ENCODE data around the gene LCN6.
"Not testable (repeated sequence)": the region's sequence is repeated elsewhere in the genome, so short reads cannot be mapped to it uniquely, and the experiment has no call there.

The LCN6 gene

DNA sequence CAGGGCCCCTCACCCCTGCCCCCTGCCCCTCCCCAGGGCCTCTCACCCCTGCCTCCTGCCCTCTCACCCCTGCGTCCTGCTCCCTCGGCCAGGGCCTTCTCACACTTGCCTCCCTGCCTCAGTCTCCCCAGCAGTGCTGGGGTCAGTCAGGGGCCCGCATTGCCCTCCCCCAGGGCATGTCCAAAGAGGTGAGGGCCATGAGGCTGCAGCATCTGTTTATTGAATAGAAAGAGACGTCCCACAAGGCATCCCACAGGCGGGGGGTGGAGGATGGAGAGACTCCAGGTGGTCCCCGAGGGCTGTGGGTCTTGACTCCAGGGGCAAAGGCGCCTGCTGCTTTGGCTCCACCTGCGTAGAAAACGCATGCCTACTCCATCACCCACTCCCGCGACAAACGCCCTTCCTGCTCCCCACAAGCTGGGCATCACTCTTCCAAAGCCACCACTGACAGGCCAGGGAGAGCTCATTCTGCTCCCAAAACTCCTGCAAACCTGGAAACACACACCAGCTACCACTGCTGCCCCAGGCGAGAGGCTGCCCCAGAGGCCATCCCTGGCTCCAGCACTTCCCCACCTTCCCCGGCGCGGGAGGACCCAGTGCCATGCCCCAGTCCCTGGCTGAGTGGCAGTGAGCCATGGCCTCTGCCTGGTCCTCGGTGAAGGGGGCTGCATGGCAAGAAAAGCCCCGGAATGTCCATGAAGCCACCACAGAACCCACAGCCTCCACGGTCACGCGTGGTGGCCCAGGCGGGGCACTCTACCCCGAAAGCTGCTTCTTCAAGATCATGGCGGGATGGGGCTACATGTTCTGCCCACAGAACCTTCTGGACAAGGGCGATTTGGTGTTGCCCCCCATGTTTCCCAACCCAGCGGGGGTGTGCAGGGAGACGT lies 11.4 kb upstream of the LCN6 start:
- no peak for DNase-seq (ENCODE audit: low spot score)

DNA sequence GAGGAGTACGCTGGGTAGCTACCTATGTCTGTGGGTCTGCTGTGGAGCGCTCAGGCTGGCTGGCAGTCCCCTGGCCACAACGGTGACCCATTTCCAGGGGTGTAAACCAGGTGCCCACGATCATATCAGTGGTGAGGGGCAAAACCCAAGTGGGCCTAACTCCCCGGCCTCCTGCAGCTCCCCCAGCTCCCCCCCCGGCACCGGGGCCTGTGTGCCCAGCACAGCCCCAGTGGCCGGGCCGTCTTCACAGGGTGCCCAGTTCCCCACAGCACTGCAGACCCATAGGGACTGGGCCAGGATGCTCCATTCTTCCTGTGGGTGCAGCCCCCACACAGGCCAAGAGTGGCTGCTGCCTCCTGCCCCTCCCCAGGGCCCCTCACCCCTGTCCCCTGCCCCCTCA lies 10.7 kb upstream of the LCN6 start:
- no peak for DNase-seq (ENCODE audit: low spot score)

DNA sequence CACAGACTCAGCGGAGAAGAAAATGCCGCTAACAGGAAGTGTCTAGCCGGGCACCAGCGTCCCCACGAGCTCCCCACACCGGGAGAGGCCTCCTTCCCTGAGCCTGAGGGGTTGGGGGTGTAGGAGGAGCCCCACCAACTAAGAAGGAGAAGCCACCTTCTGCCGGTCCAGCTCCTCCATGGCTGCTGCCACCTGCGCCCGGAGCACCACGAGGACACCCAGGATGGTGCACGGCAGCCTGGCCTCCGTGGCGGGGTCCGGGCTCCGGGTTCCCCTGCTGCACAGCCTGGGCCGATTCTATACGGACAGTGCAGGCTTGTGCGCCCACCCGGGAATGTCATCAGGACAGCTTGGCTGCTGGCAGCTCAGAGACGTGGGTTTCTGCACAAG lies 9.4 kb upstream of the LCN6 start:
- DNase-seq (ENCODE audit: low spot score) = no peak

DNA sequence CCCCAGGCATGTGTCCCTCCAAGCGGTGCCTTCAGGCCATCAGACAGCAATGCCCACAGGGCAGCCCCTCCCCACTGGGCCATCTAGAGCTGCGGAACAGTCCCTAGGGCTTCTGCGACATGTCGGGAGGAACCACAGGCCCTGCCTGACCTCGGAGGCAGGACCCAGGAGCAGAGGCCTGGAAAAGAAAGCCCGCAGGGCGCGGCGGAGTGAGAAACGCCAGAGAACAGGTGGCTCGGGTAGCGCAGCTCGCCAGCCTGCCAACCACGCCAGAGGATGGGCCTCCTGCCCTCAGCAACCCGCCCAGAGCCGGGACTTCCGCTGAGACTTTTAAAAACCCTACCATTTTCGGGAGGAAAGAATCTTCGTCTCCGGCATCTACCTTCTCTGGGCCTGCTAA lies 9.0 kb upstream of the LCN6 start:
- no peak for DNase-seq (ENCODE audit: low spot score)

DNA sequence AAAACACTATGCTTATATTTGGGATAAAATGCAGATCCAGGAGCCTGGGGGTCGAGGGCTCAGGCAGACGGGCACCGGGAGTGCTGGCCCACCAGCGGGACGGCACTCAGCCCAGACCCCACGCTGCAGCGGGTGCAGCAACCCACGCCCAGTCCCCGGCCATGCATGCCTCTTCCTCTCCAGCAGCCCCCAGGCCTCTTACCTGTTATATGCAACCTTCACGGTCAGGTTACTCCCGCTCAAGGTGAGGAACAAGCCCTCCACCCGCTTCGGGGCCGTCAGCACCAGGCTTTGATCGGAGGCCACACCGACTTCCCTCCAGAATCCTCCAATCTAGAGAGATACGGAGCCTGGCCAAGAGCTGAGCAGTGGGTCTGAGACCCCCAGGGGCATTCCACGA lies 8.5 kb upstream of the LCN6 start:
- no peak for DNase-seq (ENCODE audit: low spot score)

DNA sequence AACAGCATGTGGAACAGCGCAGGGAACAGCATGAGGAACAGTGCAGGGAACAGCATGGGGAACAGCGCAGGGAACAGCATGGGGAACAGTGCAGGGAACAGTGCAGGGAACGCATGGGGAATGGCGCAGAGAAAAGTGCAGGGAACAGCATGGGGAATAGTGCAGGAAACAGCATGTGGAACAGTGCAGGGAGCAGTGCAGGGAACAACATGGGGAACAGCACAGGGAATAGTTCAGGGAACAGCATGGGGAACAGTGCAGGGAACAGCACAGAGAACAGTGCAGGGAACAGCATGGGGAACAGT lies 7.8 kb upstream of the LCN6 start:
- DNase-seq (ENCODE audit: low spot score) = no peak

DNA sequence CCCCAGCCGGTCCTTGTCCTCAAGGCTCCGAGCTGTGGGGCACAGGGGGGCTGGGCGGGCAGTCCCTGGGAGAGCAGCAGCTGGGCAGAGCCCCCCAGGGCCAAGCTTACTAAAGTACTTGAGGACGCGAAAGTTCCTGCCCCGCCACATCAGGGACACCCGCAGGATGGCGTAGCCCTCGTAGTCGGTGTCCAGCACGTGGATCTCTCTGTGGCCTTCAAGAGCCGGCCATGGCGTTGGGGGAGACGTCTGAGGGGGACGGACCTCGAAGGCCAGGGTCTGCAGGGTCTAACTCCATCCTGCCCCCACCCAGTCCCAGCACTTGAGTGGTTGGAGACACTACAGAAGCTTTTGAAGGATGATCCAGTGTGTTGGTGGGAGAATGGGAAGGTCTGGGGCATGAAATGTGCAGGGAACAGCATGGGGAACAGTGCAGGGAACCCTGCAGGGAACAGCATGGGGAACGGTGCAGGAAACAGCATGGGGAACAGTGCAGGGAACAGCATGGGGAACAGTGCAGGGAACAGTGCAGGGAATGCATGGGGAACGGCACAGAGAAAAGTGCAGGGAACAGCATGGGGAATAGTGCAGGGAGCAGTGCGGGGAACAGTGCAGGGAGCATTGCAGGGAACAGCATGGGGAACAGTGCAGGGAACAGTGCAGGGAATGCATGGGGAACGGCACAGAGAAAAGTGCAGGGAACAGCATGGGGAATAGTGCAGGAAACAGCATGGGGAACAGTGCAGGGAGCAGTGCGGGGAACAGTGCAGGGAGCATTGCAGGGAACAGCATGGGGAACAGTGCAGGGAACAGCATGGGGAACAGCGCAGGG lies 7.2 kb upstream of the LCN6 start:
- not testable (repeated sequence) for DNase-seq (ENCODE audit: low spot score)

DNA sequence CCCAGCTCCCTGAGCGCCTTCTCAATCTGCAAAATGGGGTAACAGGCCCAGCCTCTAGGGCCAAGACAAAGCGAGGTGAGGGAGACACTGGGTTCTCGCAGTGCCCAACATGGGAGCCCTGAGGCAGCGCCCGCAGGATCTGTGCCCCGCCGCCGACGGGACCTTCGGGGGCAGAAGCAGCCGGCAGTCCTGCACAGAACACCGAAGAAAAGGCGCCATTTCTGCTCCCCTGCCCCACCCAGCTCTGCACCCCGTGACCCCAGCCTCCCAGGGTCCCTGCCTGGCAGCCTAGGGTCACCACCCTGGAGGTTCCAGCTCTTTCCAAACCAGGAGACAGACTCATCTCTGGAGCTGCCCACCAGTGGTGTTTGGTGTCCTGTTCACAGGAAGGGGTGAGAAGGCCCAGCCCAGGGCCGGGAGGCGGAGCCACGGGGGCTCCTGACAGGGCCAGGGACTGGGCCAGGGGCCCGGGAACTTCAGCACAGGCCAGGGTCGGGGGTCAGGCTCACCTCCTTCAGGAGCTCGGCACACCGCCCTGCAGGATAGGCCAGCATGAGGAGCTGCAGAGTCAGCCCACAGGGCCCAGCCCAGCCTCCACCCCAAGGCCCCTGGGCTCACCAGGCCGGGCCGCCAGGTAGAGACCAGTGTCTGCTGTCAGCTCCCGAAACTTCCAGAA lies 6.4 kb upstream of the LCN6 start:
- DNase-seq (ENCODE audit: low spot score) = no peak

DNA sequence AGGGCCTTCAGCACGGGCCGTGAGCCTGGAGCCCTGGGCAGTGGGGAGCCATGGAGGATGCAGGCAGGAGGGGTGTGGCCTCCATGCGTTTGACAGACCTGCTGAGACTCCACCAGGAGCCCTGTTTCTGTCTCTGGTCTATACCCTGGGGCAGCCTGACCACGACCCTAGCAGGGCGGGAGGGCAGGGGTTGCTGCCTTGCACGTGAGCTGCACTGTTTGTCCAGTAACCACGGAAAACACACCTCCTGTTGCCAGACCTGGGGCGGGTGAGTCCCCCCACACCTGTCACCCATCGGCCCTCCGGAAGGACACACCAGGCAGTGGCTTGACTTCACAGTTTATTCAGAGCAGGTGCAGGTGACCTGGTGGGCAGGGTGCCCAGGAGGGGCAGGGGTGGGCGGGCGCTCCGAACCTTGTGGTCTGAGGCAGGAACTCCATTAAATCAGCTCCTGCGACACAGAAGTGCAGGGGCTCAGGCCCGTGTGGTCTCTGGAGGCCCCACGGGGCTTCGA lies 5.8 kb upstream of the LCN6 start:
- DNase-seq (ENCODE audit: low spot score) = no peak

DNA sequence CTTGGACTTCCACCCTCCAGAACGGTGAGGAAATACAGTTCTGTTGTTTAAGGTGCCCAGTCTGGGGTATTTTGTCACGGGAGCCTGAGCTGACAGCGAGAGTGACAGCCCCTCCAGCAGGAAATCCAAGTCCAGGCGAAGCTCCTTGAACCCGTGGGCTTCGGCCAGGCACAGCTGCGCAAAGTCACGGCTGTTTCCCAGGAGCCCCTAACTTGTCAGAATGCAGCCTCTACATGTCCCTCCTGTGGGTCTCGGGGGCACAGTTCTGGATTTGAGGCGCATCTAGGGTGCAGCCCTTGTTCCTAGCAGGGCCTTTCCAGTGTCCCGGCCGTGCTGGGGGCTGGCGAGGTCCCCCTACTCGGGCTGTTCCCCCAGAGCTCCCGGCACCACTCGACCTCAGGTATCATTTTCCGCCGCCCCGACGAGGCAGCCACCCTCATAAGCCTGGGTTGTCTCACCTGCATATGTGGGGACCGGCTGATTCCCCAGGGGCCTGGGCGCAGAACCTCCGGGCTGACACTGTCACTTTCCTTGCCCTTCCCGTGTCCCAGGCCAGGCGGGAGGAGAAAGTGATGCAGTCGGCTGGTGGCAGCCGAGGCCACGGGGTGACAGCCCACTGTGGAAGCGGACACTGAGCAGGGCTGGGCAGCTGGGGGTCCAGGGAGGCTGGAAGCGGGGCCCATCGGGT lies 5.2 kb upstream of the LCN6 start:
- no peak for DNase-seq (ENCODE audit: low spot score)

DNA sequence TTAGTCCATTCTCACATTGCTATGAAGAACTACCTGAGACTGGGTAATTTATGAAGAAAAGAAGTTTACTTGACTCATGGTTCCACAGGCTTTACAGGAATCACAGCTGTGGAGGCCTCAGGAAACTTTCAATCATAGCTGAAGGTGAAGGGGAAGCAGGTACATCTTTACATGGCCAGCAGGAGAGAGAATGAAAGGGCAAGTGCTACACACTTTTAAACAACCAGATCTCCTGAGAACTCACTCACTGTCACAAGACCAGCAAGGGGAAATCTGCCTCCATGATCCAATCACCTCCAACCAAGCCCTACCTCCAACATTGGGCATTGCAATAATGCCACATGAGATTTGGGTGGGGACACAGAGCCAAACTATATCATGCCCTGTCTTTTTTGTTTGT lies 3.5 kb upstream of the LCN6 start:
- DNase-seq (ENCODE audit: low spot score) = no peak

DNA sequence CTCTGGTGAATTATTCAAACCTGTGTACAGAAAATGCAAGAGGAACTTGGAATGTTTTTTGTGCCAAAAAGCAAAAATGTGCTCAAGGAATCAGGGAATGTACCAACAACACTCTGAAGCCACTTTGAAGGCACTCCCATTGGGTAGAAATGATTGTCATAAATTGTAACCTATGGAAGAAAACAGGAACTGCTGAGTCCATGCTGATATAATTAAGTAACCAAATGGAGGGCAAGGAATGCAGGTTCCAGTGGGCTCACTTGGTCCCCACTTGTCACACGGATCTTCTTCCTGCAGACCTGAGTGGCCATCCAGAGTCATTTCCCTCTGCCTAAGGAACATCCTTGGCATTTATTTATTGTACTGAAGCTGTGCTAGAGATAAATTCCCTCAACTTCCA lies 2.9 kb upstream of the LCN6 start:
- no peak for DNase-seq (ENCODE audit: low spot score)

DNA sequence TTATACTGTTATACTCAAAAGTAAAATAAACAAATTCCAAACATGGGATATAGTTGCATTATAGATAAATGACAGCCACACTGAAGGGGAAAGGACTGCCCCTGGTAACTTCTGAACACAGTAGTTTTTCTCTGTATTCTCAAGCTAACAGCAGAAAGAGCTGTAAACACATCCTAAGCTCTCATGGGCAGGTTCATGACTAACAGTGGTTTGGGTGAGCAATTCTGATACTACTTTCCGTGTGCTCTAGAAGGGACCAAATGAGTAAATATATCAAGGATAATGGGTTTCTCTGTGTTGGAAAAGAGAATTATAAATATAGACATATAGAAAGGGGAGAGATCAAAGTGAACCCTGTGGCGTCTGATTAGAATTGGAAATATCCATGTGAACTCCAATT lies 2.2 kb upstream of the LCN6 start:
- no peak for DNase-seq (ENCODE audit: low spot score)

DNA sequence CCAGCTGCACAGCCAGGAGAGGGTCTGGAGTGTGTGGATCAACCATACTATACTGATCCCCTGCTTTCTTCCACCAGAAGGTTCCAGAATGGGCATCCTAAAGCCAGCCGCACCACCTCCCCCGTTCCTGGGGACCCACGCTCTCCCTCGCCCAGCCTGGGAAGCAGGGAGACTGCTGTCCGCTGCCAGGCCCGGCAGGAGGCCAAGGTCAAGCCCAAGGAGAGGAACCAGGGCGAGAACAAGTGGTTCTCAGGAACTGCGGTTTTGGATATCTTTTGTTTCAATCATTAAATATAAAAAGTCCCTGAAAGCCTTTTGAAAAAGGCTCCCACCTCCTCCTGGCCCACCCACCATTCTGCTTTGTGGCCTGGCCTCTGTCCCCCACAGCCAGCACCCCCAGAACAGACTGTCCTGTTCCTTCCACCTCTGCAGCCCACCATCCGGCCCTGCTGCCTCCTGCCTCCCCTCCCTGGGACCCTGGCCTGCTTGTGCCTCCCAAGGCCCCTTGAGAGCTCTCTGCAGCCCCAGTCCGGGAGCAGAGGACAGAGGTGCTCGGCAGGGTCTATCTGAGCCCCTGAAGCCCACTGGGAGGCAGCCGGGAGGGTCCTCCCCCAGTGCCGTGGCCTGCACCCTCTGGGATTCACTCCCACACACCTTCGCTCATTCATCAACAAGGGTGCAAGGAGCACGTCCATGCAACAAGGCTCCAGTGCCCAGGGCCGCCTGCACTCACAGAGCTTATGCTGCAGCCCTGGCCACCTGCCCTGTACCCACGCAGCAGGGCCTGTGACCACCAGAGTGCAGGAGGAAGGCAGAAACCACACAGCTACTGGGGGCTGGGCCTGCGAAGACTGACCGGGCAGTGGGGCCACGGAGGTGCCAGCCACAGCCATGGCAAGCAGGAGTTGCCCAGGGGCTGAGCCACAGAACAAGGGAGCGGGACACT lies 614 bp upstream of the LCN6 start:
- DNase-seq (ENCODE audit: low spot score) = no peak

DNA sequence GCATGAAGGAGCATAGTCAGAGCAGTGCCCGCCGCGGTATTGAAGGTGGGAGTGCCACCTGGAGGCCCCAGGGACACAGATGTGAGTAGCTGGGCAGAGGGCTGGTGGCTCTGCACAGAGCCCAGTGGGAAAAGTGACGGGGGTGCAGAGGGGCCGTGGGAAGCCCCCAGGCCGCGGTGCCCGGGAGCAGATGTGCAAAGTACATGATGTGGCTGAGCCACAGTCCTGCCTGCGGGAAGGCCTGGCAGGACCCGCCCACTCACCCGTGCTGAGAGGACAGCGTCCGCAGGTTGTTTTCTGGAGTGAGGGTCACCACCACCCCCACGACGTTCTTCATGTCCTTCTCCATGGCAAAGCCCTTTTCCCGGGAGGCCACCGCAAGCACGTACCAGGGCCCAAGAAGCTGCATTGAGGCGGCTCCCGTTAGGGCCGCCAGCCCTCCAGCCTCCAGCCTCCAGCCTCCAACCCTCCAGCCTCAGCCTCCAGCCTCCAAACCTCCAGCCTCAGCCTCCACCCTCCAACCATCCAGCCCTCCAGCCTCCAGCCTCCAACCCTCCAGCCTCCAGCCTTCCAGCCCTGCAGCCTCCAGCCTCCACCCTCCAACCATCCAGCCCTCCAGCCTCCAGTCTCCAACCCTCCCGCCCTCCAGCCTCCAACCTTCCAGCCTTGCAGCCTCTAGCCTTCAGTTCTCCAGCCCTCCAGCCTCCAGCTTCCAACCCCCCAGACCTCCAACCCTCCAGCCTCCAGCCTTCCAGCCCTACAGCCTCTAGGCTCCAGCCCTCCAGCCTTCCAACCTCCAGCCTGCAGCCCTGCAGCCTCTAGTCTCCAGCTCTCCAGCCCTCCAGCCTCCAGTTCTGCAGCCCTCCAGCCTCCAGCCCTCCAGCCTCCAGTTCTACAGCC lies 914 bp downstream of the LCN6 start:
- DNase-seq (ENCODE audit: low spot score) = no peak

DNA sequence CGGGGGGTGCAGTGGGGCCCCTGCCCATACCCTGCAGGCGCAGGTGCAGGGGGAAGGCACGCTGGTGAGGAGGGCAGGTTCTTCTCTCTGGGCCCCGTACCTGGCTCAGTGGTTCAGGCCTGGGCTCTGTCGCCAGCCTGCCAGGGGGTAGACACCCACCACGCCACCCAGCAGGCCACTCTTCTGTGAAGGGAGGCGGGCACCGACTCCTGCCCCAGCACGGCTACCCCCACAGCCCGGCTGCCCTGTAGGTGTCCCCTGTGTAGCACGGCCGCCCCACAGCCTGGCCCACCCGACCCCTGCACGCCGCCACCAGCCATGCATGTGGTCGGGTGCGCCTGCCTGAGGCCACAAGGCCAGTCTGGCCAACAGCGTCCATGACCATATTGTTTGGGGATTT lies 1.7 kb downstream of the LCN6 start:
- DNase-seq (ENCODE audit: low spot score) = no peak

DNA sequence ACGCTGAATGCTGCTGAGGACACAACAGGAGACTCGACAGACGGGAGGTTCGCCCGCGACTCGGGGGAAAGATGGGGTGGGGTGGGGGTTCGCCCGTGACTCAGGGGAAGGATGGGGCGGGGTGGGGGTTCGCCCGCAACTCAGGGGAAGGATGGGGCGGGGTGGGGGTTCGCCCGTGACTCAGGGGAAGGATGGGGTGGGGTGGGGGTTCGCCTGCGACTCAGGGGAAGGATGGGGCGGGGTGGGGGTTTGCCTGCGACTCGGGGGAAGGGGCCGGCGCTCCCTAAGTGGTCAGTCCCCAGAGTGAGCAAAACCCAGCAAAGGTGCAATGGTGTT lies 2.2 kb downstream of the LCN6 start:
- no peak for DNase-seq (ENCODE audit: low spot score)

DNA sequence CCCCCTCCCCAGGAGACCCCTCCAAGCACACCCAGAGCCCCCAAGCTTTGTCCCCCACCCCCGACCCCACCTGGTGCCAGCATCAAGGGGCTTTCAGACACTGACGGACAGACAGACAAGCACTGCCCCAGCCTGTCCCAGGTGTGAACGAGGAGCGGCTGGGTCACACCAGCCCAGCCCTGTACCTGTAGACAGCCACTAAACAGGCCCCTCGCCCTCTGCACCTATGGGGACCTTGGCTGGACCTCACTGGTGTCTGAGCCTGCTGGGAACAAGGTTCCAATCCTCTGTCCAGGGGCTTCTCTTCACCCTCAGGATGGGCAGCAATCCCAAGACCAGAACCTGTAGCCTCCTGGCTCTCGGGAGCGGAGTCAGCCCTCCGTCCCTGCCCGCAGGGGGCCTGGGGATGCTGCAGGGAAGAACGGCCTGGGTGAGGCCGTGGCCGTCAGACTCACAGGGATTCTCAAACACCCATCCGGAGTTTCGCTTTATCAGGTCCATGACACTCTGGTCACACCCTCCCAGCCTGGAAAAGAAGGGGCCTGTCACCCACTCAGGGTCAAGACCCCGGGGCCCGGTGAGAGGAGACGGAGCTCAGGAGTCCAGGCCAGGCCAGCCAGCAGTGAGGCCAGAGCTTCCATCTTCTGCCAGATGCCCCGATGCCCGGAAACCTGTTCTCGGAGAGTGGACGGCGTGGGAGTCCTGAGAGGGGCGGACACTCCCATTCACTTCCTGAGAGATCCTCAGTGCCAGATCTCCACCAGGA lies 2.8 kb downstream of the LCN6 start:
- DNase-seq (ENCODE audit: low spot score) = no peak

DNA sequence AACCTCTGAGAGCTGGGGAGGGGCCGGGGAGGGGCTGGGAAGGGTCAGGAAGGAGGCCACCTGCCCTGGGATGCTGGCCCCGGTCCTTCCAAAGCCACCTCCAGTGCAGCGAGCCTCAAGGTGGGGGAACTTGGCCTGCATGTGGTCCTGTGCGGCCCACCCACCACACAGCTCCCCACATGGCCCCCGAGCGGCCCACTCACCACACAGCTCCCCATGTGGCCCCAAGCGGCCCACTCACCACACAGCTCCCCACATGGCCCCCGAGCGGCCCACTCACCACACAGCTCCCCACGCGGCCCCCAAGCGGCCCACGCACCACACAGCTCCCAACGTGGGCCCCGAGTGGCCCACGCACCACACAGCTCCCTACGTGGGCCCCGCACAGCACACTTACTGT lies 3.6 kb downstream of the LCN6 start:
- no peak for DNase-seq (ENCODE audit: low spot score)

Data from Ammon's horn (tissue), 1 donor.